NCI-H146 (cell line): ENCODE data around the gene CA14.
"Not testable (repeated sequence)": the region's sequence is repeated elsewhere in the genome, so short reads cannot be mapped to it uniquely, and the experiment has no call there.

Source experiments
- DNase-seq: peaks from one replicate; lab custom pipeline; 2025; lab: John Stamatoyannopoulos, UW

CA14 gene

DNA sequence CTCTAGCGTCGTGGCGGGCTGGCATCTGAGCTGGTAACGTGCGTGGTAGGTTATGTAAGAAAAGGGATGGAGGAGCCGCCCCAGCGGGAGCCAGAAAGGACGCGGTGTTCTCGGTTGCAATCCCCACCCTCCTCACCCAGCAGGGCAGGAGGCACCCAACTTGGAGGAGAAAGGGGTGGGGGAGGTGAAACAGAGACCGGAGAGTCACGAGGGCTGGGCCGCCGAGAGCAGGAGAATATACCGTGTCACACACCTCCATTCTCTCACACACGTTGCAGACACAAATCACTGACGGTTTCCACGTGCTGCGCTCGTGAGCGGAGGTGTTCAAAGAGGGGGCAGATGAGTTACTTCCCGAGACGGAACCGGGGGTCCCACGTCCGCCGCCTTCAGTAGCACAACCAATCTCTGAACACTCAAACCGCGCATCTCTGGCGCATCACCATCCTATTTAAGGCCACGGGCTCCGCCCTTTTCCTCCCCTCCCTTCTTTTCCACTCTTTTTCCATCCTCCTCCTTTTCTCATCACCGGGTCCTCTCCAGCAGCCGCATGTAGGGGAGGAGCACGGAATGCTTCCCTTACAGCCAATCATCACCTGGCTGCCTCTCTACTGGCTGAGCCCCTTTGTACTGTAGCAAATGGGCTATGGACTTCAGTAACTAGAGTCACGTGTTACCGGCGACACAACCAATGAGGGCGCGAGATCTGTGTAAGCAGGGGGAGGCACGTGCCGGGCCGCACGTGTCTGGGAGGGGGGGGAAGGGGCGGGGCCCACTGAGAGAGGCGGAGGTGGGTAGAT, 24.4 kb downstream of the CA14 start, which contains the start of gene CIART:
Gene CIART, plus strand, starts transcription at position 797 of the 800 bp plus-strand sequence. CDS start 714 bp downstream, outside the sequence.
- DNase-seq = peak; percentile 99

GRCh38 chr1:150282558-150282958, 25.0 kb downstream of the CA14 start:
- DNase-seq = peak; percentile 78

GRCh38 chr1:150283260-150283659, 25.7 kb downstream of the CA14 start:
- no peak for DNase-seq

- DNase-seq = no peak
These were observed 30.8 kb downstream of the CA14 start for GRCh38 chr1:150288382-150288781.

GRCh38 chr1:150288822-150289221, 31.2 kb downstream of the CA14 start:
- no peak for DNase-seq

DNA sequence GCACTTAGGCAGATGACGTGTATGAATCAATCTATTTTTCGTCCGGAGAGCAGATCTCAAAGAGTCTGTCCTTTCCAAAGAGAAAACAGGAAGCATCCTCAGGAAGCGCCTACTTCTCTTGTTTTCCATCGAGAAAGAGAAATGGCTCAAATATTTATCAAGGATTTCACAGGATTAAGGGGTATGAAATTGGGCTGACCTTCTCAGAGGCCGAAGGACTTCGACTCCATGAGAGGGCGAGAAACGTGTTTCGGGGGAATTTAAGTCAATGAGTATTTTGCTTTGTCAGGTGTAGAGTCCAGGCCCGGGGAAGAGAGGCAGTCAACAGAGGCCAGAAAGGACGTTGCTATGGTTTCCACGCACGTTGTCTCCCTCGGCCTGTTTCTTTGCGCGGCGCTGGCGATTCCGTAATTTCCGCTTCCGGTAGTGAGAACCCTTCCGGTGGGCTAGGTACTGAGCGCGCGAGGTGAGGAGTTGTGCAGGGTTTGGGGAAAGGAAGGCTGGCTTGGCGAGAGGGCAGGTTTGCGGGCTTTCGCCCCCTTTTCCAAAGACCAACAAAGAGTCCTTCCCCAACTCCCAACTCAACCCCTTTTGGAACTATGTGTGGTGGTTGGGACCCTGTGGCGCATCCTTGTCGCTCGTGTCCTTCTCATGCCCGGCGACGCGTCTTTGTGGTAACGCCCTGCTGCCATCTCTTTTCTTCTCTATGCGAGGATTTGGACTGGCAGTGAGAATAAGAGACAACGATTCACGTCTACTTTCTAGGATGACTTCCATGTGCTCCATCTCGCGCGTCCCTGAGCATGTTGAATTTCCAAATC, 36.1 kb downstream of the CA14 start, which contains the start of gene MRPS21:
Gene MRPS21, plus strand, starts transcription at position 429 of the 821 bp plus-strand sequence. CDS start 506 bp downstream, outside the sequence.
- DNase-seq = peak; percentile 93

GRCh38 chr1:150295476-150295875, 37.9 kb downstream of the CA14 start:
- no peak for DNase-seq

GRCh38 chr1:150299716-150300115, 42.1 kb downstream of the CA14 start:
- DNase-seq = no peak

DNA sequence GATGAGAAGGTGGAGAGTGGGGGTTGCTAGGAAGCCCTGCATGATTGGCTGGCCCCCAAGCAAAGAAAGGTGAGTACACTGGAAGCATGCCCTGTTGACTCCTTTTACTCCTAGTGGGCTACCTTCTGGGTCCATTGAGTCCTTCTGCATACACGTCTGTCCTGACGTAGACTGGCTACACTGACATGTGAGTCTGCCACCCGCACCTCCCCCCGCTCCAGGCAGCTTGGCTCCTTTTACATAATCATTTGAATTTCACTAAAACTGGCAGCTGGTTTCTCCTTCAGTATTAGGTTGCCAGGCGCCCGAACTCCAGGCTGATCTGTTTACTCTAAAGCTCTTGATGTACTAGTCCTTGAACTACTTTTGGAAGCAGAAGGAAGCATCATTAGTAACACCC, 44.8 kb downstream of the CA14 start:
- no peak for DNase-seq

GRCh38 chr1:150302902-150303301, 45.3 kb downstream of the CA14 start:
- no peak for DNase-seq

DNA sequence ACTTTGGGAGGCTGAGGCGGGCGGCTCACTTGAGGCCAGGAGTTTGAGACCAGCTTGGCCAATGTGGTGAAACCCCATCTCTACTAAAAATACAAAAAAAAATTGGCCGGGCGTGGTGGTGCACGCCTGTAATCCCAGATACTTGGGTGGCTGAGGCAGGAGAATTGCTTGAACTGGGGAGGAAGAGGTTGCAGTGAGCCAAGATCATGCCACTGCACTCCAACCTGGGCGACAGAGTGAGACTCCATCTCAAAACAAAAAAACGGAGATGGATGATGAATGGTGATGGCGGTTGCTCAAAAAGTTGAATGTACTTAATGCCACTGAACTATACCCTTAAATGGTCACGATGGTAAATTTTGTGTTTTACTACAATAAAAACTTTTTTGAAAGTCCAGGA, 51.0 kb downstream of the CA14 start:
- not testable (repeated sequence) for DNase-seq

GRCh38 chr1:150309758-150310508, 52.4 kb downstream of the CA14 start:
- DNase-seq = peak; percentile 1

DNA sequence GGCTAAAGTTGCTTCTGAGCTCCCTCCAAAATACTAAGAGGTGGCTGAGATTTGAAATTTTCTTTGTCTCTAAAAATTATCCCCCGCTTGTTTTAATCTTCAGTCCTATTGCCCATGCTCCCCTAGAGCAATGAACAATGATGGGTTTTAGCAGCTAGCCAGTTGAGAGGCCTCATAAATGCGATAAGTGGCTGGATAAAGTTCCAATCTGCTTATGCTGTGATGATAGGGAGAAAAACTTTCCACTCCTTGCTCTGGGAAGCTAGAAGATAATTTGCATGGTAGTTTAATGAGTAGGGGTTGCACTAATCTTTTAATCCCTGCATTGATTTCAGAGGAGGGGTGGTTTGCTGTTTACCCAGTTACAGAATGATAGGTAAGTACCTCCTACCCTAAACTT, 54.2 kb downstream of the CA14 start:
- DNase-seq = no peak
